ENCODE results near the gene CYP26B1.
A peak's percentile ranks its signal among the peaks of the same experiment; 100 is the strongest.

The CYP26B1 gene

GRCh38 chr2:72082021-72082601 is 65.6 kb downstream of the CYP26B1 start:
- peak; percentile 14 for DNase-seq (ENCODE audit: low spot score)

- DNase-seq (ENCODE audit: low spot score): no peak
These were observed 66.2 kb downstream of the CYP26B1 start for GRCh38 chr2:72081451-72081850.

- no peak for DNase-seq (ENCODE audit: low spot score)
These were observed 67.1 kb downstream of the CYP26B1 start for GRCh38 chr2:72080286-72081145.

All from kidney capillary endothelial cell (primary cell).